Measurements from ENCODE around the gene SLC27A2.
A peak's percentile ranks its signal among the peaks of the same experiment; 100 is the strongest.

DNA sequence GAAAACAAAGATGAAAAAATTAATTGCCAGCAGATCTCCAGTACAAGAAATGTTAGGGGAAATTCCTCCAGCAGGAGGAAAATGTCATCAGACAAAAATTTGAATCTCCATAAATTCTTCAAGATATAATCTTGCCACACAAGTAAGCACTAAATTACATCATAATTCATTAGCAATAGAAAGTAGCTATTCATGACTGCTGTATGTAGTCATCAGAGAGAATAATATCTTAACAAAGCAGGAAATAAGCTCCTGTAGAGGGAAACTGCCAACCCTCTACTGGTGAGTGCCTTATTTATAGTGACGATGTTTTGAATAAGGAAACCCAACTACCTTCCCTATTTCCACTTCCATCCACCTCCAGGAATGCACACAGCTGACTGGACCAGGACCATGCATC lies 15.8 kb upstream of the SLC27A2 start:
- TF ChIP-seq, protein P1, sequence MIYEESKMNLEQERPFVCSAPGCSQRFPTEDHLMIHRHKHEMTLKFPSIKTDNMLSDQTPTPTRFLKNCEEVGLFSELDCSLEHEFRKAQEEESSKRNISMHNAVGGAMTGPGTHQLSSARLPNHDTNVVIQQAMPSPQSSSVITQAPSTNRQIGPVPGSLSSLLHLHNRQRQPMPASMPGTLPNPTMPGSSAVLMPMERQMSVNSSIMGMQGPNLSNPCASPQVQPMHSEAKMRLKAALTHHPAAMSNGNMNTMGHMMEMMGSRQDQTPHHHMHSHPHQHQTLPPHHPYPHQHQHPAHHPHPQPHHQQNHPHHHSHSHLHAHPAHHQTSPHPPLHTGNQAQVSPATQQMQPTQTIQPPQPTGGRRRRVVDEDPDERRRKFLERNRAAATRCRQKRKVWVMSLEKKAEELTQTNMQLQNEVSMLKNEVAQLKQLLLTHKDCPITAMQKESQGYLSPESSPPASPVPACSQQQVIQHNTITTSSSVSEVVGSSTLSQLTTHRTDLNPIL (CRISPR knock-in tag; IDR thresholded peaks at IDR 0.05; ENCODE audit: low read depth): peak; percentile 86
- TF ChIP-seq ARNTL (CRISPR knock-in tag; IDR thresholded peaks at IDR 0.05; ENCODE audit: borderline replicate concordance, low read depth) (no peak), ZC3H10 (CRISPR knock-in tag; IDR thresholded peaks at IDR 0.05) (no peak)

All from SK-N-SH treated with all-trans-retinoic acid at 6 μM for 48 hours (cell line).